GM18909 (cell line): ENCODE data around the gene ELN.

ENCODE experiments used
- ATAC-seq: cut with Tn5 transposase; IDR thresholded peaks from one replicate; pipeline ENCODE4 v1.9.1; 2021; ENCODE audit warnings: mild to moderate bottlenecking; ENCODE audit not compliant: unreplicated experiment, poor library complexity

The ELN gene

DNA sequence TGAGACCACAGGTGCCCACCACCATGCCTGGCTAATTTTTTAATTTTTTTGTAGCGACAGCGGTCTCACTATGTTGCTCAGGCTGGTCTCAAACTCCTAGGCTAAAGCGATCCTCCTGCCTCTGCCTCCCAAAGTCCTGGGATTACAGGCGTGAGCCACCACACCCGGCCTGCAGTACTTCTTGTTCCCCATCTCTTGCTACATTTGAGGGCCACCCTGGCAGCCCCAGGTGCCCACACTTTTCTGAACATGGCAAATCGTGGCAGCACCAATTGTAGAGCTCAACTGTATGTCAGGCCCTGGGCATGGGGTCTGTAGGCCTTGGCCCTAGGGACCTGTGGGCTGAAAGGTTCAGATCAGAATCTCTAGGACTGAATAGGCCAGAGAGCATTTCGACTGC lies 30.5 kb downstream of the ELN start:
- ATAC-seq = no peak

DNA sequence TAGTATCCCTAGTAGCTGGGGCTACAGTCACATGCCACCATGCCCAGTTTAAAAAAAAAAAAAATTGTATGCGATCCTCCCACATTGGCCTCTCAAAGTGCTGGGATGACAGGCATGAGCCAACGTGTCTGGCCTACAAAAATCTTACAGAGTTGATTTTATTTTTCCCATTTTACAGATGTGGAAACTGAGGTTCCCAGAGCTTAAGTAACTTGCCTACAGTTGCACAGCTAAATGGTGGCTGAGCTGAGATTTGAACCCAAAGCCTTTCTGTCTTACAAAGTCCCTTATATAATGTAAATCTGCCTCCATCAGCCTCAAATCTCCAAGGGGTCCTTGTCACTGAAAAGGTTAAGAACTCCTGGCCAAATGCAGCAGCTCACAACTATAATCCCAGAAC lies 31.1 kb downstream of the ELN start:
- no peak for ATAC-seq

DNA sequence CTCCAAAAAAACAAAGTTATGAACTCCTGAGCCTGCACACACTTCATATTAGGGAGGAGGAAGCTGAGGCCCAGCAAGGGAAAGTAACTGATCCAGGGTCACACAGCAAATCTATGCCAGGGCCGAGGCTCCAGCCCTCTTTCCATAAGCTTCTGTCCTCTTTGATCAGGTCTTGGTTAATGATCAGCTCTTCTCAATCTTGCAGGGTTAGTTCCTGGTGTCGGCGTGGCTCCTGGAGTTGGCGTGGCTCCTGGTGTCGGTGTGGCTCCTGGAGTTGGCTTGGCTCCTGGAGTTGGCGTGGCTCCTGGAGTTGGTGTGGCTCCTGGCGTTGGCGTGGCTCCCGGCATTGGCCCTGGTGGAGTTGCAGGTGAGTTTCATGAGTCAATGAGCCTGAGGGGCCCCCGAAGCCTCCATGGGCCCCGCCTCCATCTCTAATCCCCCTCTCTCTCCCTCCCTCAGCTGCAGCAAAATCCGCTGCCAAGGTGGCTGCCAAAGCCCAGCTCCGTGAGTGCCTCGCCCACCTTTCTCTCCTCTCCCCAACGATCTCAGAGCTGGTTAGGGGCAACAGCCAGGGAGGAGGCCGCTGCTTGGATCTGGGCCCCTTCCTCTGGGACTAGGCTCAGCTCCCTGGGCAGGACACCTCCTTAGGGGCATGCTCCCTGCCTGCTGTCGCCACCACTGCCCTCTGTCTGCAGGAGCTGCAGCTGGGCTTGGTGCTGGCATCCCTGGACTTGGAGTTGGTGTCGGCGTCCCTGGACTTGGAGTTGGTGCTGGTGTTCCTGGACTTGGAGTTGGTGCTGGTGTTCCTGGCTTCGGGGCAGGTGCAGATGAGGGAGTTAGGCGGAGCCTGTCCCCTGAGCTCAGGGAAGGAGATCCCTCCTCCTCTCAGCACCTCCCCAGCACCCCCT lies 32.0 kb downstream of the ELN start:
- no peak for ATAC-seq

DNA sequence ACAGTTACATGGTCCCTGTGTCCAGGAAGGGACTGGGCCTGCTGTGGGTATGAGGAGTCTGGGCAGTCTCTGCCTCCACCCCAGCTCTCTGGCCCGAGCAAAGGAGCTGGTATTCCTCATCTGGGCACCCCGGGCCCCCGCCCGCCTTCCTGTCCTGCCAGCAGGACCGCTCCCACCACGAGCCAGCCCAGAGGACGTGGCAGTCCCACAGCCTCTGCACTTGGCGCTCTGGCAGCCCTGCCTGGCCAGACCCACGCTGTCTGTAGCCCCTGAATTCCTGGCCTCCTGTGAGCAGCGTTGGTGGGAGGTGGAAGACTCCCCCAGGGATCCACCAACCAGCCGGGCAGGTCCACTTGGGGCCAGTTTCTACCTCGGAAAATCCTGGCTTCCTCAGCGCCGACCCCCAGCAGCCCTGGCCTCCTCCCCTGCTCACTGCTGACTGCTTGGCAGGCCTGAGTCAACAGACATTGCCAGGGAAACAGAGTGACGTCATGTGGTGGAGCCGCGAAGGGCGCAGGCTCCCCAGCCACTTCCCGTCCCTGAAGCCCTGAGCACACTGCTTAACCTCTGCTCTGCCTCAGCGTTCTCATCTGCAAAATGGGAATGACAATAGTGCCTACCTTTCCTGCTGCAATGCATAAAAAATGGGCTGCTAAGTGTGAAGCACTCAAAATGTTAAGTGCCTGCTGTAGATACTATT lies 34.0 kb downstream of the ELN start:
- ATAC-seq = no peak

DNA sequence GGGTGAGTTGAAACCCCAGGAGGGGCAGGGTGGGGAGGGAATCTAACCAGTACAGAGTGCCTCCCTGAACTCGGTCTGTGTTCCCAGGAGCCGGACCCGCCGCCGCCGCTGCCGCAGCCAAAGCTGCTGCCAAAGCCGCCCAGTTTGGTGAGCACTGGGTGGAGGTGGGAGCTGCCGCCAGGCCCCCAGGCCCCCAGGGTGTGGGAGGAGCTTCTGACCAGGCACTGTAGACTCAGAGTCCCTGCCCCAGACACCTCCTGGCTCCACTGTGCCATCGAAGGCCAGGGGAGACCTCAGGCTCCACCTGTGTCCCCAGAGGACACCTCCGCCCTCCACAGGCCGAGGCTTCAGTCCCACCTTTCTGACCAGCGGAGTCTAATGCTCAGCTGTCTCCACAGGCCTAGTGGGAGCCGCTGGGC lies 35.3 kb downstream of the ELN start:
- no peak for ATAC-seq

DNA sequence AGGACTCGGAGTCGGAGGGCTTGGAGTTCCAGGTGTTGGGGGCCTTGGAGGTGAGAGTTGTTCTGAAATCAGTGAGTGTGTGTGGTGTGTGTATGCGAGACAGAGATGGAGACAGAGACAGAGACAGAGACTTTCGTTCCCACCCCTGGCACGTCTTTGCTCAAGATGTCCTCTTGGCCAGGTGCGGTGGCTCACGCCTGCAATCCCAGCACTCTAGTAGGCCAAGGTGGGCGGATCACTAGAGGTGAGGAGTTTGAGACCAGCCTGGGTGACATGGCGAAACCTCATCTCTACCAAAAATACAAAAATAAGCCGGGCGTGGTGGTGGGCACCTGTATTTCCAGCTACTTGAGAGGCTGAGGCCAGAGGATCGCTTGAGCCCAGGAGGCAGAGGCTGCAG lies 35.7 kb downstream of the ELN start:
- ATAC-seq = no peak

DNA sequence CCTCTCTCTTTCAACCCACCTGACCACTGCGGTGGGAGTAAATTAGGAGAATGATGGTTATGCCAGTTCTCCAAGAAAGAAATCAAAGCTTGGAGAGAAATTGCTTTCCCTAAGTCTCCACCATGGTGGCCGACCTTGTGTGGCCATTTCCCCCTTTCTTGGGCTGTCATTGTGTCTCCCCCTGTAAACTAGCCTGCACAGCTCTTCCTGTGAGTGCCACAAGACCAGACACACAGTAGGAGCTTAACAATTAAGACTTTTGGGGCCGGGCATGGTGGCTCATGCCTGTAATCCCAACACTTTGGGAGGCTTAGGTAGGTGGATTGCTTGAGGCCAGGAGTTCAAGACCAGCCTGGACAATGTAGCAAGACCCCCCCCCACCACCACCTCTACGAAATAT lies 36.7 kb downstream of the ELN start:
- ATAC-seq = no peak

DNA sequence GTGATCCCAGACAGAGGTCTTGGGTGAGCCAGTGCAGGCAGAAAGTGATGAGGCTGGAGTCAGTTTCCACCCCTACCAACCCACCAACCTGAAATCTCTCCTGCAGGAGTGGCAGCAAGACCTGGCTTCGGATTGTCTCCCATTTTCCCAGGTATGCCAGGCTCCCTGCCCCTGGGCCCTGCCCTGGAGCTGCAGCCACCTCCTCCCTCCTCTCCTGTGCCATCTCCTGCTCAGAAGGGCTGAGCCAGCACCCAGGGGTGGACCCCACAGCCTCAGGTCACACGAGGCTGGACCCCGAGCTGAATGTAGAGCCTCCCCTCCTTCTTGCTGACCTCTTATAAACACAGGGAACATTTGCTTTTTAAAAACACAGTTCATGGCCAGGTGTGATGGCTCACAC lies 38.7 kb downstream of the ELN start:
- ATAC-seq = no peak

DNA sequence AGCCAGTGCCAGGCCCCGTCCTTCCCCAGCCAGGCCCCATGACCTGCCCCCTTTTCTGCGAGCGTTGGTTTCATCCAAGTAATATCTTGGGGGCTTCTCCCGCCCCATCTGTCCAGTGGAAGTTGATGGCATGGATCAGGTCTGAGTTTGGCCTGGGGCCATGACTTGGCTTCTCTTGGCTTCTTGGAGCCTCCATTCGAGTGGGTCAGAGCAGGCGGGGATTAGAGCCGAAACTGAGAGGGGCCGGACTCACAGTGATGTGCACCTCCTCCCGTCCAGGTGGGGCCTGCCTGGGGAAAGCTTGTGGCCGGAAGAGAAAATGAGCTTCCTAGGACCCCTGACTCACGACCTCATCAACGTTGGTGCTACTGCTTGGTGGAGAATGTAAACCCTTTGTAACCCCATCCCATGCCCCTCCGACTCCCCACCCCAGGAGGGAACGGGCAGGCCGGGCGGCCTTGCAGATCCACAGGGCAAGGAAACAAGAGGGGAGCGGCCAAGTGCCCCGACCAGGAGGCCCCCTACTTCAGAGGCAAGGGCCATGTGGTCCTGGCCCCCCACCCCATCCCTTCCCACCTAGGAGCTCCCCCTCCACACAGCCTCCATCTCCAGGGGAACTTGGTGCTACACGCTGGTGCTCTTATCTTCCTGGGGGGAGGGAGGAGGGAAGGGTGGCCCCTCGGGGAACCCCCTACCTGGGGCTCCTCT lies 40.6 kb downstream of the ELN start:
- ATAC-seq = no peak

DNA sequence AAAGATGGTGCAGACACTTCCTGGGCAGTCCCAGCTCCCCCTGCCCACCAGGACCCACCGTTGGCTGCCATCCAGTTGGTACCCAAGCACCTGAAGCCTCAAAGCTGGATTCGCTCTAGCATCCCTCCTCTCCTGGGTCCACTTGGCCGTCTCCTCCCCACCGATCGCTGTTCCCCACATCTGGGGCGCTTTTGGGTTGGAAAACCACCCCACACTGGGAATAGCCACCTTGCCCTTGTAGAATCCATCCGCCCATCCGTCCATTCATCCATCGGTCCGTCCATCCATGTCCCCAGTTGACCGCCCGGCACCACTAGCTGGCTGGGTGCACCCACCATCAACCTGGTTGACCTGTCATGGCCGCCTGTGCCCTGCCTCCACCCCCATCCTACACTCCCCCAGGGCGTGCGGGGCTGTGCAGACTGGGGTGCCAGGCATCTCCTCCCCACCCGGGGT lies 41.1 kb downstream of the ELN start:
- no peak for ATAC-seq

DNA sequence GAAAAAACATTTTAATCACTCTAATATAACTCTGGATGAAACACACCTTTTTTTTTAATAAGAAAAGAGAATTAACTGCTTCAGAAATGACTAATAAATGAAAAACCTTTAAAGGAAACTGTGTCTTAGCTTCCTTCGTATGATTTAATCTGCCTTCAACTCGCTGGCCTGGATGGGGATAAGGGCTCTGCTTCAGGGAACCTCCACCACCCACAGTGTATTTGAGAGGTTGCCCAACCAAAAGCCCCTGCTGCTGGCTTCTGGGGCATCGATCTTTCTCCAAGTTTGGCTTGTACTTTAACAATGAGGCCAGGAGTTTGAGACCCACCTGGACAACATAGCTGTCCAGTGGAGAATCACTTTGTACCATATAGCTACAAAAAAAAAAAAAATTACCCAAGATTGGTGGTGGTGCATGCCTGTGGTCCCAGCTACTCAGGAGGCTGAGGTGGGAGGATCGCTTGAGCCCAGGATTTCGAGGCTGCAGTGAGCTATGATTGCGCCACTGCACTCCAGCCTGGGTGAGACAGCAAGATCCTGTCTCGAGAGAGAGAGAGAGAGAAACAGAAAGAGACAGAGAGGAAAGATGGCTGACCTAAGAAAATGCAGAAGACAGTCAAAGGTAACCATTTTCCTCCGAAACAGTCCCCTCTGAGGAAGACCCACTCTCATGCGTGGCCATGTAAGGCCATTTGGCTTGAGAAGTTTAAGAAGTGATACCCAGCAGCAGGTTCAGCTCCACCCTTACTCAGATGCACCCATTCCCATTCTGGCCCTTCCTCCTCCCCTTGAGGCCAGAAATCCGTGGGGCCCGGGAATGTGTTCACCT lies 42.0 kb downstream of the ELN start:
- no peak for ATAC-seq

DNA sequence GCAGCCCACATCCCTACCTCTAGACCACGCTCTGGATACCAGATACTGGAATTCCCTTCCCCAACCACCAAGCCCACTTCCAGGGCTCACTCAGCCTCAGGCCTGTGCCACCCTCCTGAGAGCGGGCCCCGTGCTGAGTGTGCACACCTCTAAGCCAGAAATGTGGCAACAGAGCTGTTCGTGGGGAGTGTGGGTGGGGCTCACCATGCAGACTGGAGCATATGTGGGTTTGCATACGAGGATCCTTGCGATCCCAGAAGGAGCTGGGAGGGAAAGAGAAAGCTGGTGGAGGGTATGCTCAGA lies 42.6 kb downstream of the ELN start:
- no peak for ATAC-seq

DNA sequence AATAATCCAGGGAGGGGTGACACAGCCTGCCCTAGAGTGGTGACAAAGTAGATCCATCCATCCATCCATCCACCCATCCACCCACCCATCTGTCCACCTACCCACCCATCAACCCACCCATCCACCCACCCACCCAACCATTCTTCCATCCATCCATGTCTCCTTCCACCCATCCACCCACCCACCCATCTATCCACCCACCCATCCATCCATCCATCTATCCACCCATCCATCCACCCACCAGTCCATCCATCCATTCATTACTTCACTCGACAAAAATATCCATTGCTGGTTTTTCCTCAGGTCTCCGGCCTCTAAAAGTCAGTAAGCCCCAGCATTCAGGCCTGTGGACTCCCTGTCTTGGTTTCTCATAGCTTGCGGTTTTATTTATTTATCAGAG lies 43.1 kb downstream of the ELN start:
- no peak for ATAC-seq

DNA sequence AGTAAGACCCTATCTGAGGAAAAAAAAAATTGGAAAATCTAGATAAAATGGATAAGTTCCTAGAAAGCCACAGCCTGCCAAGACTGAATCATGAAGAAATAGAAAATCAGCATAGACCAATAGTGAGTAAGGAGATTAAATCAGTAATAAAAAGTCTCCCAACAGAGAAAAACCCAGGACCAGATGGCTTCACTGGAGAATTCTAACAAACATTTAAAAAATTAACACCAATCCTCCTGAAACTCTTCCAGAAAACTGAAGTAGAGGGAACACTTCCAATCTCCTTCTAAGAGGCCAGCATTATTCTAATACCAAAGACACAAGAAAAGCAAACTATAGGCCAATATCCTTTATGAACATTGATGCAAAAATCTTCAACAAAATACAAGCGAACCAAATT lies 46.8 kb downstream of the ELN start:
- ATAC-seq = no peak

DNA sequence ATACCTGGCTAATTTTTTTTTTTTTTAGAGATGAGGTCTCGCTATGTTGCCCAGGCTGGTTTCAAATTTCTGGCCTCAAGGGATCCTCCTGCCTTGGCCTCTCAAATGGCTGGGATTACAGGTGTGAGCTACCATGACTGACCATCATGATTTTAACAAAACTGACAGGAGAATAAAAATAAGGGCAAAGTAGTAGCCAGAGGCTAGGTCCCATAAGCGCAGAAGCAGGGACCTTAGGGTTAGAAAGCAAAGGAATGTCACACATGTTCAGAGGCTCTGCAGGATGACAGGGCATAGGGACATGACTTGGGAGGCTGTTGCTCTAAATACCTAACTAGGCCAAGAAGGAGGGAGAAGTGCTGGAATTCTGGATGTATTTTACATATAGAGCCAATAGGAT lies 50.5 kb downstream of the ELN start:
- no peak for ATAC-seq

DNA sequence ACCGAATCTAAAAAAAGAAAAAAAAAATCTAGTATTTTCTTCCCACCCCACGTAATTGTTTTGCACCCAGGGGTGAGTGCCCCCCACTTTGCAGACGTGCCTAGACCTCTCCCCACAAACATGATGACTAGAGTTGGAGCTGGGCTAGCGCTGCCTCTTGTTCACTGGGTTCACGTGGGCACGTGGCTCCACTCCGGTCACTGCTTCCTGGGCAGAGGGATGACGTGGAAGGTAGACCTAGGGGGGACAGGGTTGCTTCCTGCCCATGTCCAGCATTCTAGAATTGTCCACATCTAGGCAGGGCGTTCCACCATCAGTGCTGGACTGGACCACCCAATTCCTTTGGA lies 54.8 kb downstream of the ELN start:
- no peak for ATAC-seq

DNA sequence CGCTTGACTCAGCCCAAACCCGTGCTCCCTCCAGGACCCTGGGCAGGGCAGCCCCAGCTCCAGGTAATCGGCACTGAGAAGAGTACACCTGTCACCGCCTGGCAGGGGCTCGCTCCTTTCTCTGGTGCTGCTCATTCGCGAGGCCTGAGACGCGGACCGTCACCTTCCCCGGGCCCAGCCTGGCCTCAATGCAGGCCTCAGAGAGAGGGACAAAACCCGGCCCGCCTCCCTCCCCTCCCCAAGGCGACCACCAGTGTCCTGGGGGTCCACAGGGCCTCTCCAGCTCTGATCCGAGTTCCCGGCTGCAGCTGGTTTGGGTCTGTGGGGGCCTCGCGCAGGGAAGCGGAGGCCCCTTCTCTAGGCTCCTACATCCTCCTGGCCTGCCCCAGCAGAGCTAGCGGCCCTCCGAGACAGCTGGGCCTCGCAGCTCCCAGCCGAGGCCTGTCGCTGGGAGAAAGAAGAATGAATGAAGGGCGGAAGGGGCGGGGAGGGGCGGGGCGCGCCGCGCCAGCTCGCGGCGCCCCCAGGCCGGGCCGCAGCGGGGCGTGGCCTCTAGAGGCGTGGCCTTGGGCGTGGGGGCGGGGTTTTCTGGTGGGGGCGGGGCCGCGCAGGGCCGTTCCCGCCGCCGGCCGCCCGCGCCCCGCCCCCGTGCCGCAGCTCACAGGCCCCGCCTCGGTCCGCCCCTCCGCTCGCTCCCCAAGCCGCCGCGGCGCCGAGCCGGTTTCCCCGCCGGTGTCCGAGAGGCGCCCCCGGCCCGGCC lies 55.3 kb downstream of the ELN start, which contains the start of gene LIMK1:
TSS of gene LIMK1 (plus strand) at position 688 of the 760 bp plus-strand sequence. CDS start 187 bp downstream, outside the sequence.
- peak; percentile 70 for ATAC-seq

DNA sequence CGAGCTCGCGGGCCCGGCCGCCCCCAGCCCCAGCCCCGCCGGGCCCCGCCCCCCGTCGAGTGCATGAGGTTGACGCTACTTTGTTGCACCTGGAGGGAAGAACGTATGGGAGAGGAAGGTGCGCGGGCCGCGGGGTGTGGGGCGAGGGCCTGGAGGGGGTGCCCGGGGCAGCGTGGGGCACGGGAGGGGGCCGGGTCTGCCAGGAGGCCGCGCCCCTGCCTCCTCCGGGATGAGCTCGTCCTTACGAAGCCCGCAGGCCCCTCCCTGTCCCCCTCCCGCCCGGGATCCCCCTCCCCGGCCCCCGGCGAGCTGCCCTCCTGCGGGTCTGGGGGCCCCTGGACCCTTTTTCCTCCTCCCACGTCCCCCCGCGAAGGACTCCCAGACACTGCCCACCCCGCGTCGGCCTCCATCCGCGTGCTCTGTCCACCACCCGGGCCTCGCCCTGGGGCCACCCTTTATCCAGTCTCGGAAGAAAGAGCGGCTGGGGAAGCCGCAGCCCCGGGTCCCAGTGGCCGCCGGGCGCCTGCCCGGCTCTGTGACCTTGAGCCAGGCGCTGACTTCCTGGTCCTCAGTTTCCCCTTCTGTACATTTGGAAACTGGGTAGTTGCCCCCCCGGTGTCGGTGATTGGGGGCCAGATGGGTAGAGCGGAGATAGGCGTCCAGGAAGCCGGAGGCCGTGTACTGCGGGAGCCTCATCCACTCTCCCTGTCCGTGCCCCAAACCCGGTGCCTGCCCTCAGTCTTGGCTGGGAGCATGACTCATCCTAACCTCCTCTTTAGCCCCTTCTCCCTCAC lies 56.2 kb downstream of the ELN start:
- peak; percentile 47 for ATAC-seq
